RCC 7860 (cell line): ENCODE results near the gene CAMK2A.

ENCODE experiments used
- DNase-seq: peaks from one replicate; pipeline ENCODE4 v3.0.0-alpha.2; 2015; ENCODE audit warnings: low spot score
- FAIRE-seq: peaks from 2 replicates; lab custom pipeline; 2012; peaks lifted over from hg19 to GRCh38; lab: Jason Lieb, UNC

CAMK2A gene

GRCh38 chr5:150289551-150290390, at the start of gene CAMK2A:
Gene CAMK2A (minus strand): TSS chr5:150289773. CDS start chr5:150289625, 148 bp downstream.
- FAIRE-seq (no peak), DNase-seq (no peak)

DNA sequence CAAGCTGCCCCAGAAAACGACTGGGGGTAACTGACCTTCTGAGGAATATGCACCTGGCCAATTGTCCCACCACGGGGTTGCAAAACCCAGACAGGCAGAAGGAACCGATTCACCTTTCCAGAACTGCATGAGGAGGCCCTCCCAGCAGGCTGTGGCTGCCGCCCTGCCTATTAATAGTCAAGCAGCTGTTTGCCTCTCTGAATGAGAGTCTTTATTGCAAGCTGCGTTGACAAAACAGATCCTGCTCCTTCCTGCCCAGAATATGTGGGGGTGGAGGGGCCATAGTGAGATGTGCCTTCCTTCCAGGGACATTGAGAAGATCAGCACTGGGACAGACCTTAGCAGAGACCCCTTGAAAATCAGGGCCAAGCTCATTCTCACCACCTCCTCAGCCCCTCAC, 49.6 kb upstream of the CAMK2A start:
- DNase-seq = no peak
- FAIRE-seq = no peak

- no peak for FAIRE-seq
- DNase-seq = no peak
Measured at GRCh38 chr5:150338546-150338945, 49.0 kb upstream of the CAMK2A start.

- no peak for FAIRE-seq
- no peak for DNase-seq
Measured at GRCh38 chr5:150335778-150336177, 46.2 kb upstream of the CAMK2A start.

DNA sequence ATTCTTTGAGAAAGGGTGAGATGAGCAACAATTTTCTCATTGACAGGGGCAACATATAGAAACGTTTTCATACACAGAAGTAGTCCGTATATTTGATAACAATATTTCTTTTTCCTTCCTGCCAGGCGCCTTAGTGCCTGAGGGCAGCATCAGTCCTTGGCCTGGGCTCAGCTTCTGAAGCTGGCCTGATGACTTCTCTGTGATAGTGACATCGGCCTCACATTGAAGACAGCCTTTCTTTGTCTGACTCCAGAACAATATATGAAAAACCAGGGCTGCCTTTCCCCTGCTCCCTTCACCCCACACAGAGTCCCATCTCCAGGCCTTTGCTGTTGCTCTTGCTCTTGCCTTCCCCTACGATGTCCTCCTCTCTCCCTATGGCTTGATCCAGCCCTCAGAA, 43.8 kb upstream of the CAMK2A start:
- no peak for DNase-seq
- no peak for FAIRE-seq

DNA sequence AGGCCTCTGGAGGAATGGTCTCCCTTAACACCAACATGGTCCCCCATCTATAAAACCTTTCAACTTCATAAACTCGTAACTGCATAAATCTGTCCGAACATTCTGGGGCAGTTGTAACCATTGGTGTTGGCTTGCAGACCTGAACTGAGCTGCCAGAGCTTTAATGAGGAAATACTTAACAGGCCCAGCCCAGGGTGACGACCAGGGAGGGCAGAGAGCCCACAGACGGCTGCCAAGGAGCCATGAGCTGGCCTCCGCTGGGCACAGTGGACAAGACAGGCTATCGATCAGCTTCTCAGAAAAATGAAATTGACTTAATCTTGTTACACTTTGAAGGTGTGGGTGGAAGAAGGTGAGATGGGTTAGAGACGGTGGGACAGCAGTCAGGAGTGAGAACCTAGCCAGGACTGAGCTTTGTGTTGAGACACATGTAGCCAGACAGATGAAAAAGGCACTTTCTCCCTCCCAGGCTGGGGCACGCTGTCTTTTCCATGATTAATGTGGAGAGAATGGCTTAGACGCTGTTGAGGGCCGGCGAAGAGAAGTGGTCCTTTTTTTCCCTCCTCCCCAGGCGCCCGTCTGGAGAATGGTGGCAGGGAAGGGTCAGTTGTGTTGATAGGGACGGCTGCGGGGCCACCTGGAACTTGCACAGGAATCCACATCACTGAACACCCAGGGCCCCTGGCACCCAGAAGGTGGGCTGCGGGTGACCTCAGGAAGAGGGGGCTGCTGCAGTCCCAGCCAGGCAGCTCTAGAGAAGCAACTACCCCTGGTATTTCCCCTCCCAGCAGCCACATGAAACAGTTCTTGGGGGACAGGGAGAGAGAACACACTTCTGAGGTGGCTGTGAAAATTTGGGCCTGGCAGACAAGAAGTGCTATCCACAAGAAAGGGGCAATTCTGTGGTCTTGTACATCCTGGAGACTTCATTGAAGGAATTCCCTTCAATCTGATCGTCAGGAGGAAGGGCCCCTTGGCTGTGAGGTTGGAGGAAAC, 40.6 kb upstream of the CAMK2A start:
- FAIRE-seq (no peak), DNase-seq (no peak)

GRCh38 chr5:150329038-150329437, 39.5 kb upstream of the CAMK2A start:
- DNase-seq (no peak), FAIRE-seq (no peak)

DNA sequence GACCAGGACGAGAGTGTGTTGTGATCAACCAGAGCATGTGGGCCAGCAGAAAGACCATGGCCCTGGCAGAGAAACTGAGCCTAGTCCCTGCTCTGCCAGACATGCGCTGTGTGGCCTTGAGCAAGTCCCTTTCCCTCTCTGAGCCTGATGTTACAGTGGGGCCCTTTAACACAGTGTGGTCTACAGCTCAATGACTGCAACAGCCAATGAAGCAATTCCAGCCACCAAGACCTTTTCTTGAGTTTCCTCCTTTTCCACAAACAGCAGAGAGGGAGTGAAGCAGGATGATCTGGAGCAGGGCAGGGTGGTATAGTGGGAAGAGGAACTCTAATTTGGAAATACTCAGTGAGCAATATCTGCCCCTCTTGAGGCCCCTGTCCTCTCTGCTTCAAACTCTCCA, 38.9 kb upstream of the CAMK2A start:
- DNase-seq (no peak), FAIRE-seq (no peak)

- FAIRE-seq = no peak
- no peak for DNase-seq
Measured at GRCh38 chr5:150327139-150327538, 37.6 kb upstream of the CAMK2A start.

GRCh38 chr5:150326707-150327106, 37.1 kb upstream of the CAMK2A start:
- DNase-seq = no peak
- FAIRE-seq = no peak

DNA sequence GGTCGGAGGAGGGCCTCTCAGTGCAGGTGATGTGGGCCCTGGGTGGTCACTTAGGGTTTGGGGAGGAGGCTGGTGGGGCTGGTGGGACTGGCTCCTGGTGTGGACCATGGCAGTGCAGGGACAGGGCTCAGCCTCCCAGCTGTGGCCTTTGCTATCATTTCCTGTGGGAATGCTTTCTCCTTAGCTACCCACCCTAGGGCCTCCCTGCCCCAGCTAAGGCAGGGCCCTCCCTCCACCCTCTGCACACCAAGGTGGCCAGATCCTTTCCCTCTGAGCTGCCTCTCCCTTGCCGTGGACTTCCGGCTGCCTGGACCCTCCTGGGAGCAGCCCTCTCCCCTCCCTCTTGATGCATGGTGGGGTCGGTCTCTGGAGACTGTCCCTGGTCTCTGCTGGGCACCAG, 35.9 kb upstream of the CAMK2A start:
- FAIRE-seq = no peak

DNA sequence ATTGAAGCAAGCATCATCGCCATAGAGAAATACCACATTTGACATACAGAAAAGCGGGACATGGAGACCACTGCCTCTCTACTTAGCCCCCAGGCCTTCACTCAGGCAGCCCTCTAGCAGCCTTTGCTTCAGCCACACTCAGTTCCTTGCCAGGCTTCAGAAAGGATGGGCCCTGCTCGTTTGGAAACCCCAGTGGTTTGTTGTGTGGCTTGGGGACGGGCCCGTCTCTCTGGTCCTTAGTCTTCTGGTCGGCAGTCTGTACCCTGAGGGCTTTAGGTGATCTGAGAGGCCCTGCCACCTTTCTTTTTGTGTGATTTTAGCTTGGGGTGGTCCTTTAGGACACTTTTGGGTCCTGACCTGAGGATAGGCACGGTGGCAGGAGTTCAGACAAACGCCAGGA, 34.2 kb upstream of the CAMK2A start:
- FAIRE-seq = no peak

More for the DNA sequence above, 35.9 kb upstream of the CAMK2A start:
- no peak for DNase-seq

DNA sequence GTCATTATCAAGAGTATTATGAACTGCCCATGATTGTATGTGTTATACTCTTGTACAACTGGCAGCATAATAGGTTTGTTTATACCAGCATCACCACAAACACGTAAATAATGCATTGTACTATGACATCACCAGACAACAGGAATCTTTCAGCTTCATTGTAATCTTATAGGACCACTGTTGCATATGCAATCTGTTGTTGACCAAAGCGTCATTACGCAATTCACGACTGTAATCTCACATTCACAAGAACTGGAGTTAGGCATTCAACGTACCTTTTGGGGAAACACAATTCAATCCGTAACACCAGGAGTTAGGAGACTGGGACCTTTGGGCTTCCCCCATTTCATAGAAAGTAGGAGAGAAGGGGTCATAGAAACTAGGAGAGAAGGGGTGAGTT, 33.5 kb upstream of the CAMK2A start:
- no peak for DNase-seq

More for the DNA sequence above, 34.2 kb upstream of the CAMK2A start:
- DNase-seq = no peak

DNA sequence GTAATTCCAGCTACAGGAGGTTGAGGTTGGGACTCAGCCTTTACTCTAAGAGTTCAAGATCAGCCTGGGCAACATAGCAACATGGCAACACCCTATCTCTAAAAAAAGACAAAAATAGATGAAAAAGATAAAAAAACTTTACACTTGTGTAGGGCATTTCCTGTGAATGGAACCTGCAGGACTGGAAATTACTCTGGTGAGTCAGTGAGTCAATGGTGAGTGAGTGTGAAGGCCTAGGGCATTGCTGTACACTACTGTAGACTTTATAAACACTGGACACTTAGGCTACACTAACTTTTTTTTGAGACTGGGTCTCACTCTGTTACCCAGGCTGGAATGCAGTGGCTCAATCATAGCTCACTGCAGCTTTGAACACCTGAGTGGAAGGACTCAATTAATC, 32.6 kb upstream of the CAMK2A start:
- DNase-seq = peak; percentile 66
- peak; percentile 77 for FAIRE-seq

More for the DNA sequence above, 33.5 kb upstream of the CAMK2A start:
- no peak for FAIRE-seq

GRCh38 chr5:150321784-150322183, 32.2 kb upstream of the CAMK2A start:
- no peak for DNase-seq
- FAIRE-seq = no peak

DNA sequence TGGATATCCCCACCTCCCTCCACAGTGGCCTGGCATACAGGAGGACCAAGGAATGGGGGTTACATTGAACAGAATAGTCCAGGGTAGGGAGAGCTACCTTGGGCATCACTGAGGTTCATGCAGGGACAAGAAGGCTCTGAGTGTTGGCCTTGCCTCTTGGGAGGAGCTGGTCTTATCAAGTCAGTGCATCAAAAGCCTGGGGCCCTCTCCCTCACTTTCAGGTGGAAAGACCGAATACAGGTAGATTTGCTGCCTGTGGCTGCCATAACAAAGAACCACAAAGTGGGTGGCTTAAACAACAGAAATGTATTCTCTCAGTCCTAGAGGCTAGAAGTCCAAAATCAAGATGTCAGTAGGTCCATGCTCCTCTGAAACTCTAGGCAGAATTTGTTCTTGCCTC, 31.6 kb upstream of the CAMK2A start:
- no peak for DNase-seq
- FAIRE-seq = no peak

GRCh38 chr5:150320044-150320613, 30.6 kb upstream of the CAMK2A start:
- peak; percentile 86 for FAIRE-seq
- peak; percentile 83 for DNase-seq

GRCh38 chr5:150319484-150319790, 29.9 kb upstream of the CAMK2A start:
- DNase-seq (no peak), FAIRE-seq (no peak)

GRCh38 chr5:150318613-150319483, 29.3 kb upstream of the CAMK2A start:
- no peak for FAIRE-seq

More at GRCh38 chr5:150318613-150319483, 29.3 kb upstream of the CAMK2A start:
- peak; percentile 47 for DNase-seq
